Measurements from ENCODE around the gene LONRF3.

Gene LONRF3

GRCh38 chrX:119040432-119040831, 66.0 kb downstream of the LONRF3 start:
- no peak for DNase-seq

GRCh38 chrX:119041175-119041574, 66.8 kb downstream of the LONRF3 start:
- peak; percentile 85 to 89 (median 87) for DNase-seq

GRCh38 chrX:119042040-119042439, 67.6 kb downstream of the LONRF3 start:
- no peak for DNase-seq

- no peak for DNase-seq
Measured at GRCh38 chrX:119042996-119043395, 68.6 kb downstream of the LONRF3 start.

- DNase-seq, result peak in 1 of 3 donors; percentile 3
Measured at GRCh38 chrX:119045884-119046283, 71.5 kb downstream of the LONRF3 start.

- no peak for DNase-seq
Measured at GRCh38 chrX:119055687-119056086, 81.3 kb downstream of the LONRF3 start.

GRCh38 chrX:119062750-119063374, 88.4 kb downstream of the LONRF3 start:
- no peak for DNase-seq

- DNase-seq, result no peak
Measured at GRCh38 chrX:119063428-119063827, 89.0 kb downstream of the LONRF3 start.

GRCh38 chrX:119067023-119067739, 92.8 kb downstream of the LONRF3 start:
- DNase-seq, result peak; percentile 65 to 76 (median 74)
